Stomach (tissue), 4 donors: ENCODE results near the gene SOWAHA.

ENCODE experiments used
- EP300 ChIP-seq: sonication (generic); formaldehyde crosslinking; IDR thresholded peaks from one replicate; pipeline ENCODE4 v1.6.1; 2017; ENCODE audit warnings: antibody characterized with exemption
- TF ChIP-seq, protein P1 (sequence below), 7 experiments: fragments of 450-650 bp in 4 of 7; fragments of 200-600 bp in 3 of 7; sonication (generic) in 3 of 7; IDR thresholded peaks; one replicate each; pipeline ENCODE4 v1.5.1; 2016 to 2019; ENCODE audit warnings: antibody characterized with exemption in 7 of 7, control low read depth in 2 of 7, mild to moderate bottlenecking in 1 of 7

DNA sequence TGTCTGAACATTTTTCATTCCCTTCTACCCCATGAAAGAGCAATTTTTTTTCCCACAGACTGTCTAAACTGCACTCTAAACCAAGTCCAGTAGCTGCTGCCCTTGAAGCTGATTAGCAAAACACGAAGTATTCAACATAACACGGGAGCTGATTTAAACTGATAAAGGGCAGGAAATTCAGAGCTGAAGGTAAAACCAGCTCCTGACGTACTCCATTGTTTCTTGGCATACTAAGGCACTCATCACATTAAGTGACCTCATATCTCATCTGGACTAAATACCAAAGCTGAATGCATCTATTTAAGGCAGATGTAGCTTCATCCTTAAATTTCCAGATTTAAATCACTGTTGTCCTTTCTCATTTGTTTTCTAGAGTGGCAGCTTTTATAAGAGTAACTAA lies 41.2 kb downstream of the SOWAHA start:
- TF ChIP-seq, protein P1, sequence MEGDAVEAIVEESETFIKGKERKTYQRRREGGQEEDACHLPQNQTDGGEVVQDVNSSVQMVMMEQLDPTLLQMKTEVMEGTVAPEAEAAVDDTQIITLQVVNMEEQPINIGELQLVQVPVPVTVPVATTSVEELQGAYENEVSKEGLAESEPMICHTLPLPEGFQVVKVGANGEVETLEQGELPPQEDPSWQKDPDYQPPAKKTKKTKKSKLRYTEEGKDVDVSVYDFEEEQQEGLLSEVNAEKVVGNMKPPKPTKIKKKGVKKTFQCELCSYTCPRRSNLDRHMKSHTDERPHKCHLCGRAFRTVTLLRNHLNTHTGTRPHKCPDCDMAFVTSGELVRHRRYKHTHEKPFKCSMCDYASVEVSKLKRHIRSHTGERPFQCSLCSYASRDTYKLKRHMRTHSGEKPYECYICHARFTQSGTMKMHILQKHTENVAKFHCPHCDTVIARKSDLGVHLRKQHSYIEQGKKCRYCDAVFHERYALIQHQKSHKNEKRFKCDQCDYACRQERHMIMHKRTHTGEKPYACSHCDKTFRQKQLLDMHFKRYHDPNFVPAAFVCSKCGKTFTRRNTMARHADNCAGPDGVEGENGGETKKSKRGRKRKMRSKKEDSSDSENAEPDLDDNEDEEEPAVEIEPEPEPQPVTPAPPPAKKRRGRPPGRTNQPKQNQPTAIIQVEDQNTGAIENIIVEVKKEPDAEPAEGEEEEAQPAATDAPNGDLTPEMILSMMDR (IDR thresholded peaks at IDR 0.05): no peak
- TF ChIP-seq EP300: no peak
